GF-D8 (cell line): Measurements from ENCODE around the gene PIR.
A peak's percentile ranks its signal among the peaks of the same experiment; 100 is the strongest.

Experiments
- DNase-seq: peaks from one replicate; lab custom pipeline; 2025; lab: John Stamatoyannopoulos, UW

PIR gene

DNA sequence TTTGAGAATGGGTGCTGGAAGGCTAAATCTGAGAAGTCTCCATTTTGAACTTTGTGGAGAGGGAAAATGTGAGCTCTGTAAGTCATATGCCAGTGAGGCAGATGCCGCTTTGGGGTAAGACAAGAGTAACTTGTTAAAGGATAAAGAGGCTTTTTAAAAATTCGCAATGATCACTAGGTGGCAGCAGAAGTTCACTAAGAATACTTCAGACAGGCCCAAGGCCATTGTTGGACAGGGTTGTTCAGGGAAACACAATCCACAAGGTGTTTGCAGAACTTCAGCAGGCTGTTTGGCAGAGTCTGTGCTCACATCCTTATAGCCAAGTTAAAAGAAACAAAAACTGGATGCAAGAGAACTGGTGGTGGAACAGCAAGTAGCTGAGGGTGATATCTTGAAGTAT is 144.1 kb downstream of the PIR start:
- peak; percentile 4 for DNase-seq

DNA sequence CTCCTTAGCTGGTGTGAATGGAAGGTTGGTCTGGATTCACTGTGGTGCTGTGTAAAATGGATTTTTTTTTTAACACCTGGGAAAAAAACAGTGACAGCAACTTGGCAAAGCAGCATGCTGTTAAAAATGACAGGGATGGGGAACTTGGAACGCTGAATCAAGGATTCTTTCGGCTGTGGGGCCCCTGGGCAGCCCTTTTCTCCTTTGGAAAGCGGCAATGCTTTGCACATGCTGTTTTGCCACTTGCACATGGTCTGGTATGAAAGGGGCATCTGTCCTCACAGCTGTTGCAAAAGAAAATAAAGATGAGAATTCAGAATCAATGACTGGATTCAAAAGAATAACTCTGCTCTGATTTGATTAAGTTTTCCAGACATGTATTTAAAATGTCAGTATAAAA is 147.2 kb downstream of the PIR start:
- no peak for DNase-seq

DNA sequence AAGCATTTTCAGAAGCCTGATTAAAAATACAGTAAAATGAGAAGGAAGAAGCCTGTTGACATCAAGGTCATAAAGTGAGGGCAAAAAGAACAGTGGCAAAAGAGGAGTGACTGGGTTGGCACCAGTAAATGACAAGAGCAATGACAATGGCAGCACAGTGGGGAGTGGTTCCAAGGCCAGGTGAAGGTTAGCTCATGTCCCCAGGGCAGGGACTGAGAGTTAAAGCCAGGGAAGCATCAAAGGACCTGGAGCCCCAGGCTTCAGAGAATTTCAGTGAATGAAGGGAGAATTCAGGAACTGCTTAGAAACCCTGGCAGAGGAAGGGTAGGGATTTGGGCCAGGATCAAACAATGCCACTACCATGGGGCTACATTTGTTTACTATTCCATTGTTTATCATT is 149.0 kb downstream of the PIR start:
- DNase-seq: no peak

GRCh38 chrX:15343075-15343476 is 150.1 kb downstream of the PIR start:
- no peak for DNase-seq

- no peak for DNase-seq
These were observed 152.3 kb downstream of the PIR start for GRCh38 chrX:15340867-15341266.

DNA sequence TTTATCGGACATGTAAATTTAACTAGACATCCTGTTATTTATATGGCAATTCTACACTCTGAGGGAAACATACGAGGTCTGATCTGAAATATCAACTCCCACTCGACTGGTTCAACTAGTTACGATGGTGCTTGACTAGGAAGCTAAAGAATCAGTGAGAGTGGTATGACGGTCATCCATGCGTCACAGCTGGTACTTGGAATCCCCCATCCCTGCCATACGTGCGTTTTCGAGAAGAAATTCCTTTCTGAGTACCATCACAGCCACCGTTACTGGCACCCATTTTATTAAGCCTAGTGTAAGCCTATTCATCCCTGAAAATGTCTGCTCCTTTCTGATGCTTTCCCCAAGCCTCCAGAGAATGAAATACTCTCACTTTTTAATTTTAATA is 157.1 kb downstream of the PIR start:
- DNase-seq: no peak

GRCh38 chrX:15335135-15336022 is 157.8 kb downstream of the PIR start, which contains the start of gene PIGA:
TSS of gene PIGA (minus strand) at chrX:15335523. CDS start at chrX:15331930, 3,593 bp downstream.
- DNase-seq: peak; percentile 81
